Stomach smooth muscle (tissue), 2 donors: ENCODE data around the gene FGF14.

Experiments
- H3K27ac ChIP-seq: one replicate; pipeline ENCODE4 v1.7.0; 2013; ENCODE audit warnings: mild to moderate bottlenecking, low read length, inconsistent platforms
- H3K27me3 ChIP-seq, 2 donors: one replicate each; pipeline ENCODE4 v1.7.0; 2013; ENCODE audit warnings: low read length in 2 of 2; ENCODE audit not compliant: insufficient read depth in 2 of 2, control insufficient read depth in 1 of 2
- H3K36me3 ChIP-seq, 2 donors: one replicate each; pipeline ENCODE4 v1.7.0; 2013; ENCODE audit warnings: low read length in 2 of 2; ENCODE audit not compliant: control insufficient read depth in 2 of 2, insufficient read depth in 2 of 2
- H3K4me1 ChIP-seq: one replicate; pipeline ENCODE4 v1.7.0; 2013; ENCODE audit warnings: low read length; ENCODE audit not compliant: control insufficient read depth, insufficient read depth
- H3K4me3 ChIP-seq, 2 donors: one replicate each; pipeline ENCODE4 v1.7.0; 2013; ENCODE audit warnings: low read length in 2 of 2
- H3K9ac ChIP-seq, 2 donors: one replicate each; pipeline ENCODE4 v1.7.0; 2013; ENCODE audit warnings: low read length in 2 of 2, mild to moderate bottlenecking in 1 of 2
- H3K9me3 ChIP-seq, 2 donors: one replicate each; pipeline ENCODE4 v1.7.0; 2013; ENCODE audit warnings: low read length in 2 of 2; ENCODE audit not compliant: control insufficient read depth in 2 of 2
- donor health status: healthy.
- donor health status: Pancreatic carcinoma.

The FGF14 gene

DNA sequence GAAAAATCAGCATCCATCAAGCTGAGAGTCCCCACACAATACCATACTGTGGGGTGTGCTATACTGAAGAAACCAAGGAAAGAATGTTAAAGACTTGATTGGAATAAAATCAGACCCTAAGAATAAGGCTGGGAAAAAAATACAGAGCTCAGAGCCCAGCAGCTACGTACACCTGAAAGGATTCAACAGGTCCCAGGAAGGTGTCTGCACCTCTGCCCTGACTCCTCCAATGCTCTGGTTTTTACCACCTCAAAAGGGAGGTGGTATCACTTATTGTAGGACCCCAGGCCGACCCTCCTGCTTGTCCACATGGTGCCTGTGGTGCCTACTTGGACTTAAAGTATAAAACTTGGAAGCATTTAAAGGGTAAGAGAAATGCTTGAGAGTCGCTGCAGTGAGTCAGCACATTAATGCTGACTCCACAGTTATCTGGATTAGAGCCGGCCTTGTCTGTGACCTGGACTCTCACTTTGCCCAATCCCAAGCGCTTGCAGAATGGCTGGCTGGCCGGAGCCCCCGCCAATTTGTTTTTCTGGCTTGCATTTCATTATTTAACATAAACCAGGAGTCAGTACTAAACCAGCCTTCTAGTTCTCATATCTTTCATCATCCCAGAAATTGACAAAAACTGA is 110.1 kb downstream of the FGF14 start:
- Histone ChIP-seq H3K36me3 (no peaks in the 10 kb centered on the region), H3K9me3 (no peaks in the 10 kb centered on the region), H3K27ac (no peak overlapping the region), H3K4me1 (no peaks in the 10 kb centered on the region), H3K27me3 (no peaks in the 10 kb centered on the region), H3K9ac (no peak overlapping the region), H3K4me3 (no peak overlapping the region)

DNA sequence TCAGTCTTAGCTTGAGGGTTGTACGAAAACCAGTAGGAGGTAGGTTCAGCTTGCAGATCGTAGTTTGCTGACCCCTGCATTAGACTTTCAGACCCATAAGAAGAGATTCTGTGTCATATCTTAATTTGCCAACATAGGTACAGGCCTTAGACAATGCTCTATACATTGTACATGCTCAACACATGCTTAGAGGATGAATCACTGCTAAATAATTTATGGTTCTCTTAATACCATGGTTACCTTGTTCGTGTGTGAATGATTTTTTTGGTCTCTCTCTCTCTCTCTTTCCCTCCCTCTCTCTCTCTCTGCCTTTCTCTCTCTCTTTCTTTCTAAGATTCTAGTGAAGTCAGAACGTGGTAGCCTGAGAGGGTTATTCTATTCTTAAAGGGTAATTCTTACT is 112.2 kb downstream of the FGF14 start:
- H3K9me3 ChIP-seq = no peaks in the 10 kb centered on the region
- H3K36me3 ChIP-seq = no peaks in the 10 kb centered on the region
- no peak overlapping the region for H3K4me3 ChIP-seq
- no peaks in the 10 kb centered on the region for H3K4me1 ChIP-seq
- H3K9ac ChIP-seq = no peak overlapping the region
- H3K27ac ChIP-seq = no peak overlapping the region
- H3K27me3 ChIP-seq = no peaks in the 10 kb centered on the region

DNA sequence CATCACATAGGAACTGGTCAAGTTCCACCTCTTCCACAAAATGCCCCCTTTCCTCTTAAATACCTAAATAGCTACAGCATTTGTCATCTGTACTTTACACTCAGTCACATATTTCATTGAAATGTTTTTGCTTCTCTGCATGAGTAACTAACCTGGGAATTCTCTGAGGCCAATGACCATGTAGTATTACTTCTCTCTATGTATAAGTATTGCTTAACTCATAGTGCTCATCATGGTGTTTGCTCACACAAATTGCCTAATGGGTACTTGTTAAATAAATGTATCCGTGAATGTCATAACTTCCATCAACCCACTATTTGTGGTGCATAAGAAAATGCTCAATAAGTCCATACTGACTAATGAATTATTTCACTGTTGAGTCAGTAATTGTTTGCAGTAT is 115.5 kb downstream of the FGF14 start:
- H3K4me3 ChIP-seq = no peak overlapping the region
- no peaks in the 10 kb centered on the region for H3K27me3 ChIP-seq
- H3K9ac ChIP-seq = no peak overlapping the region
- H3K9me3 ChIP-seq = no peaks in the 10 kb centered on the region
- H3K27ac ChIP-seq = no peak overlapping the region
- no peaks in the 10 kb centered on the region for H3K4me1 ChIP-seq
- H3K36me3 ChIP-seq = no peaks in the 10 kb centered on the region

DNA sequence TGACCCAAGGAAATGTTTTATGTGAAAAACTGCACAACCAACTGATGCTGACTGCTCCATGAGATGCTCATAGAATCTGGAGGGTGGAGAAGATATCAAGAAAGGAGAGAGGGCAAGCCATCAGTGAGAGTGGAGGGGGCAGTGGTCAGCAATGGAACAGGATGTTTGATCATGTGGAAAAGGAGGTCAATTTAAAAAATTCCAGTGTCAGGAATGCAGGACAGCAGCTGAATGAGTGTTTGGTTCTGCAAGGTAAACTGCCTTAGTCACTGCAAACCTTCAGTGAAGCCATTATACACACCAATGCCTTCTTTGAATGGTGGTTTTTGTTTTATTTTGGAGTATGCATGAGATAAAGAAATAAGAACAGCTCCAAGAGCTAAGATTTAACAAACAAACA is 121.5 kb downstream of the FGF14 start:
- no peaks in the 10 kb centered on the region for H3K36me3 ChIP-seq
- H3K9me3 ChIP-seq = no peaks in the 10 kb centered on the region
- H3K27ac ChIP-seq = no peak overlapping the region
- no peak overlapping the region for H3K9ac ChIP-seq
- H3K4me1 ChIP-seq = no peaks in the 10 kb centered on the region
- no peaks in the 10 kb centered on the region for H3K27me3 ChIP-seq
- H3K4me3 ChIP-seq = no peak overlapping the region

DNA sequence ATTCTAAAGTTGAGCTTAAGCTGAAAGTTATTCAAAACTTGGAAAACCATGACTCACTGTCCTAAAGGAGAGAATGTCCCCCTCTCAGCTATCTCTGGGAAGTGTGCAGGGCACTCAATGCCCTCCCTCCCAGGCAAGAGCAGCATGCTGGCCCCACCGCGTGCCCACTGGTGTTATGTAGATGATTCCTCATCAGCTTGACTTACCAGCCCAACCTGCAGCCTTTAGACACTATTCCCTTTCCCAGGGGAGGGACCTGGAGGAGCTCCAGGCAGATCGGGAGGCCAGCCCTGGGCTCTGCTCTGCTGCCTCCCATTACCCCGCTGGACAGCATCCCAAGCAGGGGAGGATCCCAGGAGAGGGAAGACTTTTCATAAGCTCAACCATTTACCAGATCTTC is 124.6 kb downstream of the FGF14 start:
- Histone ChIP-seq H3K9ac (no peak overlapping the region), H3K27ac (no peak overlapping the region), H3K9me3 (no peaks in the 10 kb centered on the region), H3K4me3 (no peak overlapping the region), H3K36me3 (no peaks in the 10 kb centered on the region), H3K4me1 (no peaks in the 10 kb centered on the region), H3K27me3 (no peaks in the 10 kb centered on the region)

DNA sequence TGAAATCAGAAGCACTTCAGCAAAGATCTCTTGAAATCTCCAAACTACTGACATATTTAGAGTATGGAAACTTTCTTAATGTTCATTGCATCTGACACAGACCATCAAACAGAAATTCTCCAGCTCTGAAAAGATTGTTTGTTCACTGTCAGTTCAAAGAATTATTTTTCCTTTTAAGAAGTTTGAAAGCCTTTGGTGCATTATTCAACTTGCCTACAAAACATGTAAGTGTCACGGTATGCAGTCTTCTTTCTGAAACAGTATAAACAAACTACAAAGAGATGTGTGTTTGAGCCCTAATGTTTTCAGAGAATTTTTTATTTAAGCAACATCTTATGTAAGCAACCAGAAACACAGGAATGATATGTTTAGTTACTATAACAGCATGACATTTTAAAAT is 125.4 kb downstream of the FGF14 start:
- Histone ChIP-seq H3K9me3 (no peaks in the 10 kb centered on the region), H3K27me3 (no peaks in the 10 kb centered on the region), H3K36me3 (no peaks in the 10 kb centered on the region), H3K9ac (no peak overlapping the region), H3K4me1 (no peaks in the 10 kb centered on the region), H3K4me3 (no peak overlapping the region), H3K27ac (no peak overlapping the region)

DNA sequence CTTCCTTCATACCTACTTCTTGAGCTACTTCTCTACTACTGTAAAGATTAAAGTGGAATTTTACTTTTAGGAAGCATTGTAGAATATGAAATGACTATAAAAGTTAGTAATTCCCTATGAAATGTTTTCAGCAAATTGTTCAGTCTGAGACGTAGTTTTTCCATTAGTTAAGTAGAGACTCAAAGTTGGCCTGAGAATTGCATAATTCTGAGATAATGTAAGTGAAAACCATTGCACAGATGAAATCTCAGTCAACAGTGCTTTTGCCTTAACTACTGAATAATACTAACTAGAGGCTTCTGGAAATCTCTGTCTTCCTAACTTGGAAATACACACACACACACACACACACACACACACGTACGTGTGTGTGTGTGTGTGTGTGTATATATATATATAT is 125.9 kb downstream of the FGF14 start:
- H3K9ac ChIP-seq = no peak overlapping the region
- no peaks in the 10 kb centered on the region for H3K9me3 ChIP-seq
- no peaks in the 10 kb centered on the region for H3K36me3 ChIP-seq
- no peak overlapping the region for H3K27ac ChIP-seq
- H3K4me1 ChIP-seq = no peaks in the 10 kb centered on the region
- no peak overlapping the region for H3K4me3 ChIP-seq
- H3K27me3 ChIP-seq = no peaks in the 10 kb centered on the region

DNA sequence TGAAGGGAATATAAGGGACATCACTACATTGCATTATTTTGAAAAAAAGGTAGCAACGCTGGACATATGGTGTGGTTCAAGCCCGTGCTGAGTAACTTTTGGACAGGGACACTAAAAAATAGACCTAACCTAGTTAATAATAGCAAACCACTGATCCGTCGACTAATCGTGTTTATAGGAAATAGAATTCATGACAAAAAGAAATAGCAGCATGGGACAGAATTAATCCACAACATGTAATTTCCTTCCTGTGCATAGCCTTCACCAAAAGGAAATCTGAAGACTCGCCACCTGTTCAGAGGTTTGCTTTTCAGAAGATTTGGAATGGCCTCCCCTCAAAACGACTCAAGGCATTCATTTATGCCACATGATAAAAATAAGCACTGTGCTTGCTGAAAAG is 128.7 kb downstream of the FGF14 start:
- H3K4me3 ChIP-seq = no peak overlapping the region
- no peak overlapping the region for H3K9ac ChIP-seq
- no peaks in the 10 kb centered on the region for H3K36me3 ChIP-seq
- no peak overlapping the region for H3K27ac ChIP-seq
- H3K9me3 ChIP-seq = no peaks in the 10 kb centered on the region
- H3K4me1 ChIP-seq = no peaks in the 10 kb centered on the region
- no peaks in the 10 kb centered on the region for H3K27me3 ChIP-seq

DNA sequence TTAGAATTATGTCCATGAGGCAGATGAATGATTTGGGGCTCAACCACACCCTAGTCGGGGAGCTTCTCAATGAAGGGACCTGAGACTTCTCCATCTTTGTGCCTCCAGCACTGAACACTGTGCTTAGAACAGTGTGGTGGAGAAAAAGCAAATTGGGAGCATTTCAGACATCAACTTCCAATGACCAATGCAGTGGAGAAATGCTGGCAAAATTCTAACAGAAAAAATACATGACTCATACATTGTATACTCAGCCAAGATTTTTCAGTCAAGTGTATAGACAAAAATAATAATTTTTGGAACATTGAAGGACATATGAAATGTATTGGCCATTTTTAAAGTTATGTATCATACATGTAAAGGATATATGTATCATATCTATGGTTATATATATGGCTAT is 134.7 kb downstream of the FGF14 start:
- no peak overlapping the region for H3K27ac ChIP-seq
- H3K36me3 ChIP-seq = no peaks in the 10 kb centered on the region
- no peak overlapping the region for H3K4me3 ChIP-seq
- H3K9me3 ChIP-seq = no peaks in the 10 kb centered on the region
- H3K9ac ChIP-seq = no peak overlapping the region
- H3K4me1 ChIP-seq = no peaks in the 10 kb centered on the region
- no peaks in the 10 kb centered on the region for H3K27me3 ChIP-seq

DNA sequence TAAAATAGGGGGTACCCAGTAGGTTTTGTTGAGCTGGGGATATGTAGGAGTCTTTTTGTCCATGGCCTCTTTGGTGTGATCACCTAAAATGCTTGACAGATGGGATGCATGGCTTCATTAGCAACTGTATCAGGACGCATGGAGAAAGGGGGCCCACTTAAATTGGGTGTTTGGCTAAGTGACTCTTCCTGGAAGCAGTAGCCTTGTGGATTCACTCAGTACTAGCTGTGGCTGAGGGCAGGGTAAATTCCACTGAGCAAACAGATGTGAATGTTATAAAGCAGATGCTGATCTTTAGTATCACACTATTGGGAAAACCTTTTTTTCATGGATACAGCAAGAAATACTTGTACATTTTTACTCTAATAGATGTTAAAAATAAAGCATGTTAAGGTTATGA is 140.0 kb downstream of the FGF14 start:
- no peaks in the 10 kb centered on the region for H3K9me3 ChIP-seq
- H3K27me3 ChIP-seq = no peaks in the 10 kb centered on the region
- H3K9ac ChIP-seq = no peak overlapping the region
- no peak overlapping the region for H3K4me3 ChIP-seq
- no peaks in the 10 kb centered on the region for H3K36me3 ChIP-seq
- no peaks in the 10 kb centered on the region for H3K4me1 ChIP-seq
- H3K27ac ChIP-seq = no peak overlapping the region

DNA sequence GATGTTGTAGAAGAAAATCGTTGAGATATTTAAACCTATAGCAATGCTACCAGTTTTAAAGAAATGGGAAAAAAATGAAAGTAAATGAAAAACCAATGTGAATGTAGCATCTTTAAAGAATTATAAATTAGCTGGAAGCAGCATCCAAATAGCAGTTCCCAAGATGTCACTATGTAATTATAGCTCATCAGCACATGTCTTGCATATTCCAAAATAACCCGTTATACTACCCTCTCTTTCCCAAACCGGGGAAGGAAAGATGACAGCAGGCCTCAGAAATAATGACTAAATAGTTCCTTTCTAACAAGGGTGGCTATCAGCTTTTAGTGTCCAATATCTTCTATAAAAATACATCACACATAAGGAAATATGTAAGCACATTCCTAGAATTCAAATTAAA is 140.5 kb downstream of the FGF14 start:
- Histone ChIP-seq H3K9ac (no peak overlapping the region), H3K4me1 (no peaks in the 10 kb centered on the region), H3K4me3 (no peak overlapping the region), H3K36me3 (no peaks in the 10 kb centered on the region), H3K27ac (no peak overlapping the region), H3K27me3 (no peaks in the 10 kb centered on the region), H3K9me3 (no peaks in the 10 kb centered on the region)
